ENCODE measurements around the gene PRDM12. TPM values are rescaled to one million over a fixed set of nuclear protein-coding genes. Genes with fewer than 3 reads are reported as not detected.

Gene PRDM12
- total RNA-seq (2022; extraction: Qiagen RNA extraction; ENCODE audit: low read depth): 0.17 to 0.44 TPM (median 0.35 TPM) in 5 replicates

DNA sequence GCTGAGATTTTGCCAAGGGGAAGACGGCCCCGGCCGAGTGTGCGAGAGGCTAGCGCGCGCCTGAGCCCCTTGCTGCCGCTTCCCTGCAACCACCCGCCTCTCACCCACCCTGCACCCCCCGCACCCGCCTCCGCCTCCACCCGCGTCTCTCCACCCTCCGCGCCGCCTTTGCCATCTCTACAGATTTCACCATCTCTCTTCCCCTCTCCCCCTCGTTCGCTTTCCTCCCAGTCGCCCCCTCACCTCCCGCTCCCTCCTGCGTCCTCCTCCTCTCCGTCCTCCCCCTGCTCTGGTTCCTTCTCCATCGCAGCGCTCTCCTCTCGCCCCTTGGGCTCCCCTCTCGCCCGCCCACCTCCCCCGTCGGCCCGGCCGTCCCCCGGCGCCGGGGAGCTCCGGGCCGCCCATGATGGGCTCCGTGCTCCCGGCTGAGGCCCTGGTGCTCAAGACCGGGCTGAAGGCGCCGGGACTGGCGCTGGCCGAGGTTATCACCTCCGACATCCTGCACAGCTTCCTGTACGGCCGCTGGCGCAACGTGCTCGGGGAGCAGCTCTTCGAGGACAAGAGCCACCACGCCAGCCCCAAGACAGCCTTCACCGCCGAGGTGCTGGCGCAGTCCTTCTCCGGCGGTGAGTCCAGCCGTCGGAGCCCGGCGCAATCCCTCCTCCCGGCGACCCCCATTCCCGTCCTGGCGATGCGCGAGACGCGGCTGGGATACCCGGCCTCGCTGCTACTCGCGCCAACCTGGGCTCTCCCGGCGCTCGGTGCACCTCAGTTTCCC is at the start of gene PRDM12:
TSS of gene PRDM12 (plus strand) at position 344 of the 778 bp plus-strand sequence. CDS start at position 404, 60 bp downstream.

DNA sequence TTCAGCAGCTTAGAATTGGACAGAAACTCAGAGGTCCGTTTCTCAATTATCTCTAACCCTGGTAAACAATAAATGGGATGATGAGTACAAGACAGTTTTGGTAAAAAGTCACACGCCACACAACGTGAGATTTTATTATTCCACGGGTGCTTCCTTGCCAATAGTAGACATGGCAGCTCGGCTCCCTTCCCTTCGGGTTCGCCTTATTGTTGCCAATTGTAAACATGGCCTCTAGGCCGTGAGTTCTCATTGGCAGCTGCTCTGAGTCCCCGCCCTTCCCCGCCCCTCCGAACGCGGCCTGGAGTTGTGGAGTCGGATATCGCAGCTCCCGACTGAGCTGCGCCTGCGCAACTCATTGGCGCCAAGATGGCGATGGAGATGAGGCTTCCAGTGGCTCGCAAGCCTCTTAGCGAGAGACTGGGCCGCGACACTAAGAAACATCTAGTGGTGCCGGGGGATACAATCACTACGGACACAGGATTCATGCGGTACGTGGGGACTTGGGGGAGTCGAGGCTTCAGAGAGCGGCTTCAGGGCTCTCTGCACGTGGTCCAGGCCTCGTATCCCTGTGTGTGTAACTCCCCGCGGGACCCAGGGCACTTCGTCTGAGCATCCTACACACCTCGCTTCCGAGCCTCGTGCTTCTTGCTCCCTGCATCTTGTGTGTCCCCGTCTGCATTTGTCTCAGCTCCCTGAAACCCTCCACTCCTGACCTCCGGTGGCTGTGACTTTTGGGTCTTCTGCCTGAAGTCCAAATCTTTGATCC is 29.2 kb downstream of the PRDM12 start, which contains the start of gene EXOSC2:
TSS of gene EXOSC2 (plus strand) at position 355 of the 766 bp plus-strand sequence. CDS start at position 367, 12 bp downstream.

Other genes starting within 250 kb of the PRDM12 start
- 16.8 to 19.4 TPM (median 17.6 TPM) in 5 replicates for gene ASS1, start 219.6 kb upstream of the PRDM12 start, total RNA-seq (2022; extraction: Qiagen RNA extraction; ENCODE audit: low read depth)
- 46.0 to 53.3 TPM (median 48.7 TPM) in 5 replicates for gene FUBP3, start 85.0 kb upstream of the PRDM12 start, total RNA-seq (2022; extraction: Qiagen RNA extraction; ENCODE audit: low read depth)
- gene EXOSC2, start 29.2 kb downstream of the PRDM12 start, total RNA-seq (2022; extraction: Qiagen RNA extraction; ENCODE audit: low read depth): 49.2 to 63.8 TPM (median 51.6 TPM) in 5 replicates
- 43.2 to 59.0 TPM (median 53.6 TPM) in 5 replicates for gene ABL1, start 170.7 kb downstream of the PRDM12 start, total RNA-seq (2022; extraction: Qiagen RNA extraction; ENCODE audit: low read depth)
- gene QRFP, start 232.2 kb downstream of the PRDM12 start, total RNA-seq (2022; extraction: Qiagen RNA extraction; ENCODE audit: low read depth): not detected in 5 replicates

All from A549 treated with GW870086 at 1 μM for 4 hours (cell line).